Measurements from ENCODE around the gene CDC42BPG.

CDC42BPG gene

DNA sequence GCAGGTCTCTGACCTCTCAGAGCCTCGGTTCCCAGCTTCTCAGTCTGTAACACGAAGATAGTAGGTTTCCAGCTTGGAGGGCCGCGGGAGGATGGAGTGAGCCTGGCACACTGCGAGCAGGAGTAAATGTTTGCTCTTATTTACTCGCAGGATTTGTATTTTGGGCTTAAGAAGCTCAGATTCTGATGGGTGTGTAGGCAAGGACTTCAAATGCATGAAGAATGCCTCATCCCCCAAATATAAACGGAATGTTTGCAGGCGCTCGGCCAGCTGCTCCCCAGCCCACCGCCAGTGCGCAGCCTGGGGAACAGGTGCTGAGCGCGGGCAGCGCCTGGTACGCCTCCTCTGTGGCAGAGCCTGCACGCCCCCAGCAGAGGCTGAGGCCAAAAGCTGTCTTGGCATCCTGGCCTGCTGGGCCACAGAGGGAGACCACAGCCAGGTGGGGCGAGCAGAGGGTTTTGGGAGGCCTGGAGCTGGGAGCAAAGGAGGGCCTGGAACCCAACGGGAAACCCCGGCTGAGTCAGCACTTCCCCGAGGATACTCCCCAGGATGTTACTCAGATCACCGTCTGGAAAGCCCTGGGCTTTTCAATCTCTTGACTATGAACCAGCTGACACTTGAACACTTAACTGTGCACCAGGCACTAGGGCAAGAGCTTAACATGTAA lies 24.6 kb upstream of the CDC42BPG start:
- no peak overlapping the region for H3K4me3 ChIP-seq (ENCODE audit: low read depth, low read length)
- peak; percentile 77 for DNase-seq (ENCODE audit: low read depth)
- TF ChIP-seq CTCF (conservative IDR thresholded peaks at IDR 0.05; ENCODE audit: low read depth, low read length): no peak

DNA sequence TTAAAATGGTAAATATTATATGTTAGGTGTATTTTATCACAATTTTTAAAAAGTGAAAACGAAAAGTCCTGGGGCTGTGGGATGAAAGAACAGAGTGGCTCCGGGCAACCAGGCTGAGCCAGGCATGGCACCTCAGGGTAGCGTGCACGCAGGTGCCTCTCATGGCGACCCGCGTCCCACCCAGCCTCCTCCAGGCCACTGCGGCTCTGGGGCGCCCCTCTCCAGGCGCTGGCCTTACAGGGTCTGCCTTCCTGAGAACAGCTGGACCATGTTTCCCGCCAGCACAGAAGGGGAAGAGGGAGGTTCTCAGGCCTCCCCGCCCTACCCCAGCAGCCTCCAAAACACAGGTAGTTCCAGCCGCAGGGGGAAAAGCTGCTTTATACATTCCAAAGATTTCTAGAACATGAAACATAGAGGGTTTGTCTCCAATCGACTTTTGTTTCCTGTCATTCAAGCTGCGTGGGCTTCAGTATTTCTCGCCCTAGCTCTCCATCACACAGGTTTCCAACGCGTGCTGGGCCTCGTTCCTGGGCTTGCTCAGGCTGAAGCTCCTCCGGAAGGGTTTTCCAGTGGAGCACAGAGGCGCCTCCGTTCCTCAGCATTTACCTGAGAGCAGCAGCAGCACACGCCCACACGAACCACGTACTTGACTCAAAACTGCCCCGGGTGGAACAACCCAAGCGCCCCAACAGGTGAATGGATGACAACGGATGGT lies 23.5 kb upstream of the CDC42BPG start:
- no peak for DNase-seq (ENCODE audit: low read depth)
- TF ChIP-seq CTCF (conservative IDR thresholded peaks at IDR 0.05; ENCODE audit: low read depth, low read length): no peak
- no peak overlapping the region for H3K4me3 ChIP-seq (ENCODE audit: low read depth, low read length)

DNA sequence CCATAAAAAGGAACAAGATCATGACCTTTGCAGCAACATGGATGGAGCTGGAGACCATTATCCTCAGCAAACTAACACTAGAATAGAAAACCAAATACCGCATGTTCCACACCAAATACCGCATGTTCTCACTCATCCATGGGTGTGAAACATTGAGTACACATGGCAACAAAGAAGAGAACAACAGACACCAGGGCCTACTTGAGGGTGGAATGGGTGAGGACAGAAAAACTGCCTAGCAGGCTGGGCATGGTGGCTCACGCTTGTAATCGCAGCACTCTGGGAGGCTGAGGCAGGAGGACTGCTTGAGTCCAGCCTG lies 21.7 kb upstream of the CDC42BPG start:
- no peak for DNase-seq (ENCODE audit: low read depth)
- no peak overlapping the region for H3K4me3 ChIP-seq (ENCODE audit: low read depth, low read length)
- no peak for TF ChIP-seq CTCF (conservative IDR thresholded peaks at IDR 0.05; ENCODE audit: low read depth, low read length)

- no peak overlapping the region for H3K4me3 ChIP-seq (ENCODE audit: low read depth, low read length)
- no peak for TF ChIP-seq CTCF (conservative IDR thresholded peaks at IDR 0.05; ENCODE audit: low read depth, low read length)
- DNase-seq (ENCODE audit: low read depth): peak; percentile 76
Observed at GRCh38 chr11:64865286-64866172, 21.1 kb upstream of the CDC42BPG start.

GRCh38 chr11:64864473-64865285 lies 20.2 kb upstream of the CDC42BPG start:
- DNase-seq (ENCODE audit: low read depth): peak; percentile 89
- no peak overlapping the region for H3K4me3 ChIP-seq (ENCODE audit: low read depth, low read length)

More at GRCh38 chr11:64864473-64865285, 20.2 kb upstream of the CDC42BPG start:
- TF ChIP-seq CTCF (conservative IDR thresholded peaks at IDR 0.05; ENCODE audit: low read depth, low read length): peak; percentile 2

All from choroid plexus epithelial cell (primary cell).